HG03521 (cell line): ENCODE results near the gene FGFR3.
A peak's percentile ranks its signal among the peaks of the same experiment; 100 is the strongest.

Experiments
- ATAC-seq: cut with Tn5 transposase; IDR thresholded peaks from one replicate; pipeline ENCODE4 v1.9.1; 2021; ENCODE audit warnings: mild to moderate bottlenecking, moderate library complexity; ENCODE audit not compliant: unreplicated experiment

FGFR3 gene

GRCh38 chr4:1786544-1787362 lies 6.3 kb upstream of the FGFR3 start:
- no peak for ATAC-seq

GRCh38 chr4:1787411-1788077 lies 5.5 kb upstream of the FGFR3 start:
- no peak for ATAC-seq

GRCh38 chr4:1788254-1788973 lies 4.7 kb upstream of the FGFR3 start:
- no peak for ATAC-seq

- ATAC-seq: no peak
Measured at GRCh38 chr4:1789552-1789951, 3.5 kb upstream of the FGFR3 start.

- no peak for ATAC-seq
Measured at GRCh38 chr4:1790005-1790404, 3.1 kb upstream of the FGFR3 start.

GRCh38 chr4:1792158-1792831 lies 798 bp upstream of the FGFR3 start:
- ATAC-seq: no peak

GRCh38 chr4:1793496-1793840 lies 375 bp downstream of the FGFR3 start:
- ATAC-seq: peak; percentile 23

- no peak for ATAC-seq
Measured at GRCh38 chr4:1793940-1794808, 1.1 kb downstream of the FGFR3 start.

- no peak for ATAC-seq
Measured at GRCh38 chr4:1794809-1795298, 1.8 kb downstream of the FGFR3 start.

GRCh38 chr4:1795299-1796195 lies 2.5 kb downstream of the FGFR3 start:
- no peak for ATAC-seq

- ATAC-seq: no peak
Measured at GRCh38 chr4:1796486-1797204, 3.6 kb downstream of the FGFR3 start.

GRCh38 chr4:1797298-1797860 lies 4.3 kb downstream of the FGFR3 start:
- no peak for ATAC-seq

GRCh38 chr4:1797861-1798579 lies 4.9 kb downstream of the FGFR3 start:
- ATAC-seq: no peak

- no peak for ATAC-seq
Measured at GRCh38 chr4:1798580-1799386, 5.7 kb downstream of the FGFR3 start.

GRCh38 chr4:1799387-1800375 lies 6.6 kb downstream of the FGFR3 start:
- no peak for ATAC-seq

- ATAC-seq: no peak
Measured at GRCh38 chr4:1800805-1801204, 7.7 kb downstream of the FGFR3 start.
